Measurements from ENCODE around the gene AKAP1. TPM values are rescaled to one million over a fixed set of nuclear protein-coding genes. Genes with fewer than 3 reads are reported as not detected.

Gene AKAP1
- polyA plus RNA-seq, 3 donors from 2014 or later: 3.6 to 13.3 (median 6.1) TPM

GRCh38 chr17:57154921-57155320 is 69.9 kb downstream of the AKAP1 start:
- no peaks in the 10 kb centered on the region for H3K4me1 Mint-ChIP-seq
- no peak overlapping the region for H3K4me3 Mint-ChIP-seq
- H3K27ac Mint-ChIP-seq: no peak overlapping the region
- peaks cover 0 to 5% (median 2%) of the 10 kb centered on the region in 3 donors for H3K27me3 Mint-ChIP-seq (ENCODE audit: low read depth in 3 of 3)
- H3K36me3 Mint-ChIP-seq: no peaks in the 10 kb centered on the region
- H3K9me3 Mint-ChIP-seq: no peaks in the 10 kb centered on the region
- DNase-seq: no peak

GRCh38 chr17:57158325-57158724 is 73.3 kb downstream of the AKAP1 start:
- Mint-ChIP-seq H3K4me3 (no peak overlapping the region), H3K36me3 (peaks cover 0 to 3% (median 0%) of the 10 kb centered on the region in 3 donors), H3K27me3 (ENCODE audit: low read depth in 3 of 3) (peaks cover 0 to 4% (median 4%) of the 10 kb centered on the region in 3 donors), H3K9me3 (no peaks in the 10 kb centered on the region), H3K4me1 (no peaks in the 10 kb centered on the region), H3K27ac (peak overlapping the region in 1 of 6 donors; percentile 59)
- DNase-seq: no peak

GRCh38 chr17:57158795-57159194 is 73.7 kb downstream of the AKAP1 start:
- DNase-seq: no peak
- H3K36me3 Mint-ChIP-seq: peaks cover 0 to 3% (median 0%) of the 10 kb centered on the region in 3 donors

GRCh38 chr17:57160624-57161023 is 75.6 kb downstream of the AKAP1 start:
- Mint-ChIP-seq H3K9me3 (no peaks in the 10 kb centered on the region), H3K27ac (no peak overlapping the region), H3K27me3 (ENCODE audit: low read depth in 3 of 3) (peaks cover 0 to 7% (median 4%) of the 10 kb centered on the region in 3 donors), H3K4me3 (no peak overlapping the region), H3K36me3 (peaks cover 0 to 3% (median 0%) of the 10 kb centered on the region in 3 donors), H3K4me1 (no peaks in the 10 kb centered on the region)
- no peak for DNase-seq

More at GRCh38 chr17:57158795-57159194, 73.7 kb downstream of the AKAP1 start:
- peaks cover 0 to 7% (median 4%) of the 10 kb centered on the region in 3 donors for H3K27me3 Mint-ChIP-seq (ENCODE audit: low read depth in 3 of 3)
- no peak overlapping the region for H3K27ac Mint-ChIP-seq
- no peak overlapping the region for H3K4me3 Mint-ChIP-seq
- no peaks in the 10 kb centered on the region for H3K9me3 Mint-ChIP-seq
- no peaks in the 10 kb centered on the region for H3K4me1 Mint-ChIP-seq

- no peaks in the 10 kb centered on the region for H3K4me1 Mint-ChIP-seq
- no peaks in the 10 kb centered on the region for H3K9me3 Mint-ChIP-seq
- H3K4me3 Mint-ChIP-seq: no peak overlapping the region
- peaks cover 0 to 9% (median 7%) of the 10 kb centered on the region in 3 donors for H3K27me3 Mint-ChIP-seq (ENCODE audit: low read depth in 3 of 3)
- peaks cover 0 to 3% (median 0%) of the 10 kb centered on the region in 3 donors for H3K36me3 Mint-ChIP-seq
- no peak for DNase-seq
- no peak overlapping the region for H3K27ac Mint-ChIP-seq
These were observed 79.8 kb downstream of the AKAP1 start for GRCh38 chr17:57164814-57165213.

GRCh38 chr17:57165754-57166153 is 80.7 kb downstream of the AKAP1 start:
- H3K9me3 Mint-ChIP-seq: no peaks in the 10 kb centered on the region
- H3K4me1 Mint-ChIP-seq: no peaks in the 10 kb centered on the region
- peaks cover 0 to 10% (median 7%) of the 10 kb centered on the region in 3 donors for H3K27me3 Mint-ChIP-seq (ENCODE audit: low read depth in 3 of 3)
- peaks cover 0 to 3% (median 0%) of the 10 kb centered on the region in 3 donors for H3K36me3 Mint-ChIP-seq
- H3K27ac Mint-ChIP-seq: no peak overlapping the region
- H3K4me3 Mint-ChIP-seq: no peak overlapping the region
- DNase-seq: no peak

- no peaks in the 10 kb centered on the region for H3K9me3 Mint-ChIP-seq
- H3K36me3 Mint-ChIP-seq: no peaks in the 10 kb centered on the region
- H3K27ac Mint-ChIP-seq: no peak overlapping the region
- no peaks in the 10 kb centered on the region for H3K4me1 Mint-ChIP-seq
- peaks cover 0 to 9% (median 7%) of the 10 kb centered on the region in 3 donors for H3K27me3 Mint-ChIP-seq (ENCODE audit: low read depth in 3 of 3)
- no peak overlapping the region for H3K4me3 Mint-ChIP-seq
- DNase-seq: no peak
These were observed 81.8 kb downstream of the AKAP1 start for GRCh38 chr17:57166803-57167202.

- Mint-ChIP-seq H3K4me3 (no peak overlapping the region), H3K4me1 (no peaks in the 10 kb centered on the region), H3K27me3 (ENCODE audit: low read depth in 3 of 3) (peaks cover 4 to 10% (median 9%) of the 10 kb centered on the region in 3 donors), H3K36me3 (no peaks in the 10 kb centered on the region), H3K27ac (no peak overlapping the region), H3K9me3 (no peaks in the 10 kb centered on the region)
- DNase-seq: no peak
These were observed 83.6 kb downstream of the AKAP1 start for GRCh38 chr17:57168695-57169094.

- DNase-seq: no peak
- no peak overlapping the region for H3K27ac Mint-ChIP-seq
- no peaks in the 10 kb centered on the region for H3K9me3 Mint-ChIP-seq
- no peaks in the 10 kb centered on the region for H3K36me3 Mint-ChIP-seq
- no peak overlapping the region for H3K4me3 Mint-ChIP-seq
- H3K27me3 Mint-ChIP-seq (ENCODE audit: low read depth in 3 of 3): peaks cover 5 to 11% (median 8%) of the 10 kb centered on the region in 3 donors
- no peaks in the 10 kb centered on the region for H3K4me1 Mint-ChIP-seq
These were observed 85.8 kb downstream of the AKAP1 start for GRCh38 chr17:57170866-57171265.

Other genes with a start within 250 kb of the AKAP1 start
- 10 to 100 TPM in 1 of 3 donors, 1 to 10 TPM in 2; 3.8 to 10.7 (median 4.7) TPM for gene TRIM25, start 171.2 kb upstream of the AKAP1 start, polyA plus RNA-seq
- gene COIL, start 124.2 kb upstream of the AKAP1 start, polyA plus RNA-seq: 10 to 100 TPM in 1 of 3 donors, 1 to 10 TPM in 2; 7.3 to 12.5 (median 9.8) TPM
- 10 to 100 TPM; 30.0 to 42.1 (median 30.3) TPM for gene SCPEP1, start 107.1 kb upstream of the AKAP1 start, polyA plus RNA-seq
- gene MSI2, start 171.3 kb downstream of the AKAP1 start, polyA plus RNA-seq: 1 to 10 TPM in 2 of 3 donors, under 1 TPM in 1; 0.88 to 3.6 (median 2.4) TPM